SJSA1 (cell line): ENCODE data around the gene ROCK1. TPM values are rescaled to one million over a fixed set of nuclear protein-coding genes. Genes with fewer than 3 reads are reported as not detected.

ENCODE experiments used
- DNase-seq, 2 experiments: peaks; one replicate each; pipeline ENCODE4 v3.0.0-alpha.2; 2015 to 2020; ENCODE audit warnings: low spot score in 2 of 2, low read depth in 1 of 2
- H3K27ac ChIP-seq: fragments of 250-450 bp; sonication (Bioruptor Pico); 2 replicates; pipeline ENCODE4 v1.5.1; 2020; ENCODE audit warnings: mild to moderate bottlenecking, moderate library complexity
- H3K27me3 ChIP-seq: fragments of 250-450 bp; sonication (Bioruptor Pico); replicated peaks from 2 replicates; pipeline ENCODE4 v1.5.1; 2020; ENCODE audit warnings: mild to moderate bottlenecking, moderate library complexity
- H3K36me3 ChIP-seq: fragments of 250-450 bp; sonication (Bioruptor Pico); 2 replicates; pipeline ENCODE4 v1.5.1; 2020; ENCODE audit warnings: mild to moderate bottlenecking
- H3K4me1 ChIP-seq: fragments of 250-450 bp; sonication (Bioruptor Pico); replicated peaks from 2 replicates; pipeline ENCODE4 v1.6.1; 2021; ENCODE audit warnings: mild to moderate bottlenecking
- H3K4me3 ChIP-seq: fragments of 250-450 bp; sonication (Bioruptor Pico); 2 replicates; pipeline ENCODE4 v1.5.1; 2020; ENCODE audit warnings: mild to moderate bottlenecking
- H3K9me3 ChIP-seq: fragments of 250-450 bp; sonication (Bioruptor Pico); replicated peaks from 2 replicates; pipeline ENCODE4 v1.5.1; 2020; ENCODE audit warnings: mild to moderate bottlenecking
- total RNA-seq: library from RNA; depleted of rRNA; stranded (reverse); fragments of >200 nt; shearing (Covaris generic); gene quantifications from 2 replicates; pipeline ENCODE4 v1.2.3, GENCODE V29; 2014

The ROCK1 gene
- total RNA-seq, 1 experiment from 2014 or later: 43.0 TPM

- Histone ChIP-seq H3K36me3 (no peaks in the 10 kb centered on the region), H3K27me3 (no peaks in the 10 kb centered on the region), H3K27ac (no peak overlapping the region), H3K4me3 (no peak overlapping the region), H3K4me1 (no peaks in the 10 kb centered on the region), H3K9me3 (no peaks in the 10 kb centered on the region)
- no peak for DNase-seq
Measured at GRCh38 chr18:21090680-21091079, 20.9 kb downstream of the ROCK1 start.

GRCh38 chr18:21085579-21086166 is 25.9 kb downstream of the ROCK1 start:
- Histone ChIP-seq H3K27ac (no peak overlapping the region), H3K9me3 (no peaks in the 10 kb centered on the region), H3K27me3 (no peaks in the 10 kb centered on the region), H3K4me3 (no peak overlapping the region), H3K36me3 (no peaks in the 10 kb centered on the region), H3K4me1 (no peaks in the 10 kb centered on the region)
- no peak for DNase-seq

GRCh38 chr18:21084511-21085078 is 27.0 kb downstream of the ROCK1 start:
- DNase-seq: no peak
- no peak overlapping the region for H3K4me3 ChIP-seq
- no peaks in the 10 kb centered on the region for H3K4me1 ChIP-seq
- H3K27me3 ChIP-seq: no peaks in the 10 kb centered on the region
- H3K36me3 ChIP-seq: no peaks in the 10 kb centered on the region
- no peaks in the 10 kb centered on the region for H3K9me3 ChIP-seq
- H3K27ac ChIP-seq: no peak overlapping the region

- Histone ChIP-seq H3K27ac (no peak overlapping the region), H3K9me3 (no peaks in the 10 kb centered on the region), H3K27me3 (no peaks in the 10 kb centered on the region), H3K4me1 (no peaks in the 10 kb centered on the region), H3K36me3 (no peaks in the 10 kb centered on the region), H3K4me3 (no peak overlapping the region)
- no peak for DNase-seq
Measured at GRCh38 chr18:21083017-21083416, 28.6 kb downstream of the ROCK1 start.

- Histone ChIP-seq H3K27ac (no peak overlapping the region), H3K4me3 (no peak overlapping the region), H3K9me3 (no peaks in the 10 kb centered on the region), H3K36me3 (no peaks in the 10 kb centered on the region), H3K27me3 (no peaks in the 10 kb centered on the region), H3K4me1 (no peaks in the 10 kb centered on the region)
- DNase-seq: no peak
Measured at GRCh38 chr18:21081426-21081825, 30.2 kb downstream of the ROCK1 start.

GRCh38 chr18:21080576-21080975 is 31.0 kb downstream of the ROCK1 start:
- Histone ChIP-seq H3K27me3 (no peaks in the 10 kb centered on the region), H3K4me3 (no peak overlapping the region), H3K27ac (no peak overlapping the region), H3K4me1 (no peaks in the 10 kb centered on the region), H3K9me3 (no peaks in the 10 kb centered on the region), H3K36me3 (no peaks in the 10 kb centered on the region)
- DNase-seq: no peak

- no peaks in the 10 kb centered on the region for H3K27me3 ChIP-seq
- no peak overlapping the region for H3K27ac ChIP-seq
- no peaks in the 10 kb centered on the region for H3K9me3 ChIP-seq
- H3K4me3 ChIP-seq: no peak overlapping the region
- no peak for DNase-seq
- H3K36me3 ChIP-seq: no peaks in the 10 kb centered on the region
- H3K4me1 ChIP-seq: no peaks in the 10 kb centered on the region
Measured at GRCh38 chr18:21074336-21075323, 37.0 kb downstream of the ROCK1 start.

GRCh38 chr18:21073180-21073579 is 38.4 kb downstream of the ROCK1 start:
- DNase-seq: no peak
- H3K27ac ChIP-seq: no peak overlapping the region
- H3K4me3 ChIP-seq: no peak overlapping the region
- no peaks in the 10 kb centered on the region for H3K4me1 ChIP-seq
- H3K27me3 ChIP-seq: no peaks in the 10 kb centered on the region
- peaks cover 4% of the 10 kb centered on the region; the same call in 1 of the 2 replicates for H3K36me3 ChIP-seq
- no peaks in the 10 kb centered on the region for H3K9me3 ChIP-seq

GRCh38 chr18:21071071-21071470 is 40.5 kb downstream of the ROCK1 start:
- no peak for DNase-seq
- no peaks in the 10 kb centered on the region for H3K4me1 ChIP-seq
- peaks cover 8% of the 10 kb centered on the region; the same call in 1 of the 2 replicates for H3K36me3 ChIP-seq
- H3K27me3 ChIP-seq: no peaks in the 10 kb centered on the region
- H3K4me3 ChIP-seq: no peak overlapping the region
- no peaks in the 10 kb centered on the region for H3K9me3 ChIP-seq
- H3K27ac ChIP-seq: no peak overlapping the region

- H3K4me1 ChIP-seq: no peaks in the 10 kb centered on the region
- H3K27ac ChIP-seq: no peak overlapping the region
- H3K36me3 ChIP-seq: peaks cover 11% of the 10 kb centered on the region; the same call in 1 of the 2 replicates
- no peak overlapping the region for H3K4me3 ChIP-seq
- no peak for DNase-seq
- H3K9me3 ChIP-seq: no peaks in the 10 kb centered on the region
- H3K27me3 ChIP-seq: no peaks in the 10 kb centered on the region
Measured at GRCh38 chr18:21069468-21069867, 42.1 kb downstream of the ROCK1 start.

GRCh38 chr18:21064347-21064746 is 47.3 kb downstream of the ROCK1 start:
- DNase-seq: no peak
- H3K27ac ChIP-seq: no peak overlapping the region
- H3K9me3 ChIP-seq: no peaks in the 10 kb centered on the region
- H3K27me3 ChIP-seq: no peaks in the 10 kb centered on the region
- no peak overlapping the region for H3K4me3 ChIP-seq
- no peaks in the 10 kb centered on the region for H3K4me1 ChIP-seq
- peaks cover 16% of the 10 kb centered on the region; the same call in 1 of the 2 replicates for H3K36me3 ChIP-seq

- Histone ChIP-seq H3K36me3 (peaks cover 14% of the 10 kb centered on the region; the same call in 1 of the 2 replicates), H3K4me3 (no peak overlapping the region), H3K27ac (no peak overlapping the region), H3K9me3 (no peaks in the 10 kb centered on the region), H3K27me3 (no peaks in the 10 kb centered on the region), H3K4me1 (no peaks in the 10 kb centered on the region)
- no peak for DNase-seq
Measured at GRCh38 chr18:21063011-21063410, 48.6 kb downstream of the ROCK1 start.

- Histone ChIP-seq H3K9me3 (no peaks in the 10 kb centered on the region), H3K27ac (no peak overlapping the region), H3K4me3 (no peak overlapping the region), H3K36me3 (0 out of 2 replicates have a peak, but pooled peaks cover 5% of the 10 kb centered on the region), H3K27me3 (no peaks in the 10 kb centered on the region), H3K4me1 (no peaks in the 10 kb centered on the region)
- no peak for DNase-seq
Measured at GRCh38 chr18:21057112-21057511, 54.5 kb downstream of the ROCK1 start.

GRCh38 chr18:21056545-21056944 is 55.1 kb downstream of the ROCK1 start:
- Histone ChIP-seq H3K36me3 (0 out of 2 replicates have a peak, but pooled peaks cover 5% of the 10 kb centered on the region), H3K4me1 (no peaks in the 10 kb centered on the region), H3K27me3 (no peaks in the 10 kb centered on the region), H3K27ac (no peak overlapping the region), H3K9me3 (no peaks in the 10 kb centered on the region), H3K4me3 (no peak overlapping the region)
- no peak for DNase-seq
